Neural cell (in vitro differentiated cells): ENCODE measurements around the gene ZNF225. TPM values are rescaled to one million over a fixed set of nuclear protein-coding genes. Genes with fewer than 3 reads are reported as not detected.

Source experiments
- H2AFZ ChIP-seq: fragments of 200-600, 300-800 bp; sonication (generic), shearing (Covaris generic); 2 replicates; pipeline ENCODE4 v1.6.0; 2014; ENCODE audit warnings: low read depth, mild to moderate bottlenecking, antibody characterized with exemption, low read length, moderate library complexity
- H3F3A ChIP-seq: fragments of 200-600 bp; shearing (Covaris generic); 2 replicates; pipeline ENCODE4 v1.6.1; 2016; ENCODE audit warnings: mild to moderate bottlenecking, moderate library complexity, mixed read lengths, antibody characterized with exemption, low read length; ENCODE audit not compliant: insufficient read depth, poor library complexity, severe bottlenecking
- H3K27ac ChIP-seq: fragments of 200-600, 300-800 bp; sonication (generic), shearing (Covaris generic); 2 replicates; pipeline ENCODE4 v1.5.1; 2014; ENCODE audit warnings: mild to moderate bottlenecking, low read length, moderate library complexity
- H3K27me3 ChIP-seq: fragments of 300-800, 200-600 bp; sonication (generic), shearing (Covaris generic); 2 replicates; pipeline ENCODE4 v1.6.0; 2014; ENCODE audit warnings: mild to moderate bottlenecking, low read depth, low read length, moderate library complexity; ENCODE audit not compliant: insufficient read depth
- H3K36me3 ChIP-seq: fragments of 300-800, 200-600 bp; sonication (generic), shearing (Covaris generic); 2 replicates; pipeline ENCODE4 v1.5.1; 2014; ENCODE audit warnings: mild to moderate bottlenecking, antibody characterized with exemption, low read length, moderate library complexity; ENCODE audit not compliant: insufficient read depth
- H3K4me2 ChIP-seq: fragments of 300-800, 200-600 bp; sonication (generic), shearing (Covaris generic); 2 replicates; pipeline ENCODE4 v1.6.0; 2014; ENCODE audit warnings: mild to moderate bottlenecking, low read length
- H3K4me3 ChIP-seq: fragments of 300-800, 200-600 bp; sonication (generic), shearing (Covaris generic); 2 replicates; pipeline ENCODE4 v1.5.1; 2014; ENCODE audit warnings: mild to moderate bottlenecking, low read length, moderate library complexity
- H3K79me2 ChIP-seq: fragments of 200-600 bp; shearing (Covaris generic); replicated peaks from 2 replicates; pipeline ENCODE4 v1.6.0; 2014; ENCODE audit warnings: mild to moderate bottlenecking, low read length, moderate library complexity; ENCODE audit not compliant: insufficient read depth
- H3K9ac ChIP-seq: fragments of 300-800, 200-600 bp; sonication (generic), shearing (Covaris generic); 2 replicates; pipeline ENCODE4 v1.6.1; 2016; ENCODE audit warnings: mild to moderate bottlenecking, low read length, mixed read lengths
- H3K9me2 ChIP-seq: fragments of 200-600 bp; shearing (Covaris generic); 2 replicates; pipeline ENCODE4 v1.6.1; 2016; ENCODE audit warnings: mild to moderate bottlenecking, low read length, mixed read lengths; ENCODE audit not compliant: insufficient read depth
- H3K9me3 ChIP-seq: fragments of 200-600, 300-800 bp; sonication (generic), shearing (Covaris generic); 2 replicates; pipeline ENCODE4 v1.6.1; 2016; ENCODE audit warnings: mild to moderate bottlenecking, mixed run types, low read length, moderate library complexity, mixed read lengths
- H4K20me1 ChIP-seq: fragments of 200-600 bp; shearing (Covaris generic); 2 replicates; pipeline ENCODE4 v1.6.1; 2016; ENCODE audit warnings: mild to moderate bottlenecking, mixed run types; ENCODE audit not compliant: insufficient read depth
- CTCF ChIP-seq: fragments of 450-650 bp; IDR thresholded peaks from 2 replicates; pipeline ENCODE4 v1.5.1; 2014; ENCODE audit warnings: antibody characterized with exemption, mild to moderate bottlenecking, moderate library complexity; ENCODE audit not compliant: poor library complexity, severe bottlenecking
- EP300 ChIP-seq: fragments of 450-650 bp; conservative IDR thresholded peaks from 2 replicates; pipeline ENCODE4 v1.6.1; 2014; ENCODE audit warnings: antibody characterized with exemption, mild to moderate bottlenecking, moderate library complexity; ENCODE audit not compliant: poor library complexity, severe bottlenecking
- EZH2 ChIP-seq: fragments of 200-600, 300-800 bp; shearing (Covaris generic), sonication (generic); IDR thresholded peaks from 2 replicates; pipeline ENCODE4 v1.6.1; 2014; ENCODE audit warnings: antibody characterized with exemption, low read length, borderline replicate concordance, mild to moderate bottlenecking; ENCODE audit not compliant: insufficient read depth, poor library complexity, severe bottlenecking
- MXI1 ChIP-seq: fragments of 450-650 bp; conservative IDR thresholded peaks from 2 replicates; pipeline ENCODE4 v1.6.1; 2014; ENCODE audit warnings: antibody characterized with exemption, mild to moderate bottlenecking; ENCODE audit not compliant: poor library complexity, severe bottlenecking
- POLR2AphosphoS5 ChIP-seq: IDR thresholded peaks from 2 replicates; pipeline ENCODE4 v1.6.1; 2012
- RAD21 ChIP-seq: fragments of 450-650 bp; conservative IDR thresholded peaks from 2 replicates; pipeline ENCODE4 v1.6.1; 2014; ENCODE audit warnings: antibody characterized with exemption, mild to moderate bottlenecking, moderate library complexity
- REST ChIP-seq: IDR thresholded peaks from 2 replicates; pipeline ENCODE4 v1.6.1; 2012; ENCODE audit warnings: borderline replicate concordance
- SMC3 ChIP-seq: fragments of 450-650 bp; conservative IDR thresholded peaks from 2 replicates; pipeline ENCODE4 v1.6.1; 2014; ENCODE audit warnings: antibody characterized with exemption, mild to moderate bottlenecking, moderate library complexity; ENCODE audit not compliant: poor library complexity
- TAF1 ChIP-seq: IDR thresholded peaks from 2 replicates; pipeline ENCODE4 v1.6.1; 2012; ENCODE audit warnings: low read depth
- polyA plus RNA-seq: library from polyadenylated mRNA; depleted of rRNA; stranded (reverse); fragments of >200 nt; gene quantifications from 2 replicates; pipeline ENCODE4 v1.2.3, GENCODE V29; 2014

ZNF225 gene
- polyA plus RNA-seq, 1 donor from 2014 or later = 8.5 TPM

- H3K4me2 ChIP-seq = no peak overlapping the region
- H3K9ac ChIP-seq = no peak overlapping the region
- TF ChIP-seq RAD21 (no peak), EZH2 (no peak), REST (no peak), MXI1 (no peak), TAF1 (no peak), SMC3 (no peak), CTCF (no peak), EP300 (no peak), POLR2AphosphoS5 (no peak)
- no peaks in the 10 kb centered on the region for H3K9me2 ChIP-seq
- H3K36me3 ChIP-seq = peaks cover 32% of the 10 kb centered on the region
- H4K20me1 ChIP-seq = no peaks in the 10 kb centered on the region
- peaks cover 5% of the 10 kb centered on the region for H3K9me3 ChIP-seq
- no peak overlapping the region for H3K4me3 ChIP-seq
- H3K27ac ChIP-seq = no peak overlapping the region
- H3F3A ChIP-seq = no peaks in the 10 kb centered on the region
- H3K27me3 ChIP-seq = no peaks in the 10 kb centered on the region
- no peak overlapping the region for H2AFZ ChIP-seq
- peaks cover 7% of the 10 kb centered on the region for H3K79me2 ChIP-seq
These were observed 5.4 kb upstream of the ZNF225 start for GRCh38 chr19:44107751-44108150.

- no peaks in the 10 kb centered on the region for H3K9me2 ChIP-seq
- H3K27me3 ChIP-seq = no peaks in the 10 kb centered on the region
- H3K36me3 ChIP-seq = peaks cover 26% of the 10 kb centered on the region
- no peak overlapping the region for H3K9ac ChIP-seq
- H3K79me2 ChIP-seq = peaks cover 12% of the 10 kb centered on the region
- peaks cover 5% of the 10 kb centered on the region for H3K9me3 ChIP-seq
- no peak overlapping the region for H3K4me3 ChIP-seq
- no peaks in the 10 kb centered on the region for H3F3A ChIP-seq
- no peak overlapping the region for H3K4me2 ChIP-seq
- H2AFZ ChIP-seq = no peak overlapping the region
- no peaks in the 10 kb centered on the region for H4K20me1 ChIP-seq
- TF ChIP-seq EZH2 = no peak
- no peak for TF ChIP-seq MXI1
- no peak for TF ChIP-seq CTCF
- TF ChIP-seq SMC3 = no peak
- no peak for TF ChIP-seq RAD21
- TF ChIP-seq POLR2AphosphoS5 = no peak
- TF ChIP-seq TAF1 = no peak
- TF ChIP-seq EP300 = no peak
- TF ChIP-seq REST = no peak
- no peak overlapping the region for H3K27ac ChIP-seq
These were observed 3.7 kb upstream of the ZNF225 start for GRCh38 chr19:44109458-44109857.
